HG03039 (cell line): Measurements from ENCODE around the gene PTH2.
A peak's percentile ranks its signal among the peaks of the same experiment; 100 is the strongest.
"Not testable (repeated sequence)": the region's sequence is repeated elsewhere in the genome, so short reads cannot be mapped to it uniquely, and the experiment has no call there.

Source experiments
- ATAC-seq: cut with Tn5 transposase; IDR thresholded peaks from one replicate; pipeline ENCODE4 v1.9.1; 2021; ENCODE audit warnings: mild to moderate bottlenecking, moderate library complexity; ENCODE audit not compliant: unreplicated experiment

PTH2 gene

GRCh38 chr19:49423071-49423984 lies at the start of gene PTH2:
TSS of gene PTH2 (minus strand) at chr19:49423441. CDS start at chr19:49423339, 102 bp downstream.
- no peak for ATAC-seq

GRCh38 chr19:49472936-49473335 lies 49.7 kb upstream of the PTH2 start:
- no peak for ATAC-seq

GRCh38 chr19:49470615-49470978 lies 47.4 kb upstream of the PTH2 start:
- ATAC-seq, result no peak

GRCh38 chr19:49469828-49470614 lies 46.8 kb upstream of the PTH2 start:
- peak; percentile 41 for ATAC-seq

GRCh38 chr19:49468746-49469447 lies 45.7 kb upstream of the PTH2 start:
- ATAC-seq, result peak; percentile 49

GRCh38 chr19:49468199-49468598 lies 45.0 kb upstream of the PTH2 start:
- ATAC-seq, result no peak

- no peak for ATAC-seq
Measured at GRCh38 chr19:49465371-49465770, 42.1 kb upstream of the PTH2 start.

- no peak for ATAC-seq
Measured at GRCh38 chr19:49463960-49464740, 40.9 kb upstream of the PTH2 start.

GRCh38 chr19:49462492-49462891 lies 39.3 kb upstream of the PTH2 start:
- ATAC-seq, result no peak

- no peak for ATAC-seq
Measured at GRCh38 chr19:49461656-49462055, 38.4 kb upstream of the PTH2 start.

GRCh38 chr19:49461130-49461529 lies 37.9 kb upstream of the PTH2 start:
- not testable (repeated sequence) for ATAC-seq

GRCh38 chr19:49459388-49459787 lies 36.1 kb upstream of the PTH2 start:
- ATAC-seq, result no peak

- ATAC-seq, result no peak
Measured at GRCh38 chr19:49458567-49458903, 35.3 kb upstream of the PTH2 start.

- no peak for ATAC-seq
Measured at GRCh38 chr19:49456326-49456725, 33.1 kb upstream of the PTH2 start.

GRCh38 chr19:49455773-49456172 lies 32.5 kb upstream of the PTH2 start:
- no peak for ATAC-seq

GRCh38 chr19:49453757-49454240 lies 30.6 kb upstream of the PTH2 start:
- no peak for ATAC-seq

- ATAC-seq, result peak; percentile 83
Measured at GRCh38 chr19:49453013-49453756, 29.9 kb upstream of the PTH2 start, which contains the start of gene ALDH16A1. TSS of gene ALDH16A1 (plus strand) at chr19:49453225. CDS start at chr19:49453332, 107 bp downstream.

GRCh38 chr19:49451430-49452181 lies 28.4 kb upstream of the PTH2 start, which contains the start of gene PIH1D1:
TSS of gene PIH1D1 (minus strand) at chr19:49451814. CDS start at chr19:49451574, 240 bp downstream.
- ATAC-seq, result peak; percentile 54

- no peak for ATAC-seq
Measured at GRCh38 chr19:49450405-49450804, 27.2 kb upstream of the PTH2 start.
